ENCODE results near the gene NUP214.
"Not testable (repeated sequence)": the region's sequence is repeated elsewhere in the genome, so short reads cannot be mapped to it uniquely, and the experiment has no call there.

- not testable (repeated sequence) for TF ChIP-seq RFX5 (IDR thresholded peaks at IDR 0.05; ENCODE audit: borderline replicate concordance, low read depth, low read length); CTCF (IDR thresholded peaks at IDR 0.05; ENCODE audit: control extremely low read depth in 1 of 3, insufficient read depth in 1 of 3, low read depth in 1 of 3, low read length in 3 of 3); ZNF274 (IDR thresholded peaks at IDR 0.05; ENCODE audit: borderline replicate concordance, extremely low read depth, low read length); USF2 (IDR thresholded peaks at IDR 0.05; ENCODE audit: low read length); E2F6 (IDR thresholded peaks at IDR 0.05); SIN3A (conservative IDR thresholded peaks at IDR 0.05 in 1 of 2, IDR thresholded peaks at IDR 0.05 in 1 of 2; ENCODE audit: low read depth in 1 of 2, low read length in 2 of 2); CEBPB (IDR thresholded peaks at IDR 0.05; ENCODE audit: low read depth, low read length); NRF1 (IDR thresholded peaks at IDR 0.05; ENCODE audit: low read depth, low read length); EZH2 (IDR thresholded peaks at IDR 0.05; ENCODE audit: low read depth, low read length, severe bottlenecking)
These were observed 10.0 kb upstream of the NUP214 start for GRCh38 chr9:131115360-131115742.

Data from H1 (cell line).